Measurements from ENCODE around the gene TSHZ3. TPM values are rescaled to one million over a fixed set of nuclear protein-coding genes. Genes with fewer than 3 reads are reported as not detected.

The TSHZ3 gene
- polyA plus RNA-seq, 1 experiment = 5.1 TPM

DNA sequence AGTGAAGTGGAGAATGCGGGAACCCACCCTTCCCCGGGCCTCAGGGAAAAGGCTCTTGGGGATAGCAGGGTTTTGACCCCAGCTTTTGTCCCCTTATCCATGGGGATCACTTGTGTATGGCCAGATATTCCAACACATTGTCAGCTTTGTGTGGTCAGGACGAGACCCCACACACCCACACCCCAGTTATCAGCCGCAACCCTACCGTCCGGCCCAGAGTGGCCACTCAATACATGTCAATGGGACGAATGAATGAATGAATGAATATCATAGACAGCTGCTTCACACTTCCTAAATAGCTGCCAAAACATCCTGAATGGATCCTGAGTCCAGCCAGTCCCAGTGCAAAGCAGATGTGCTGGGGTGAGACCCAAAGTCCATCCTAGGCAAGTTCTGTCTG, 64.6 kb downstream of the TSHZ3 start:
- Histone ChIP-seq H3K36me3 (ENCODE audit: control insufficient read depth, insufficient read depth, low read length) (no peaks in the 10 kb centered on the region; the same call in 1 of the 2 replicates), H3K4me3 (ENCODE audit: low read depth, low read length) (no peak overlapping the region), H3K27me3 (ENCODE audit: control insufficient read depth, insufficient read depth, low read length) (no peaks in the 10 kb centered on the region)
- ChIA-PET CTCF (interaction anchor here (0.7 to 1.6 kb wide), 3 partner anchors 10 to 264 kb away, joined by 3 to 6 read pairs (median 3); no protein-coding TSS in a partner anchor), POLR2A (no interaction called here)
- TF ChIP-seq, protein P1, sequence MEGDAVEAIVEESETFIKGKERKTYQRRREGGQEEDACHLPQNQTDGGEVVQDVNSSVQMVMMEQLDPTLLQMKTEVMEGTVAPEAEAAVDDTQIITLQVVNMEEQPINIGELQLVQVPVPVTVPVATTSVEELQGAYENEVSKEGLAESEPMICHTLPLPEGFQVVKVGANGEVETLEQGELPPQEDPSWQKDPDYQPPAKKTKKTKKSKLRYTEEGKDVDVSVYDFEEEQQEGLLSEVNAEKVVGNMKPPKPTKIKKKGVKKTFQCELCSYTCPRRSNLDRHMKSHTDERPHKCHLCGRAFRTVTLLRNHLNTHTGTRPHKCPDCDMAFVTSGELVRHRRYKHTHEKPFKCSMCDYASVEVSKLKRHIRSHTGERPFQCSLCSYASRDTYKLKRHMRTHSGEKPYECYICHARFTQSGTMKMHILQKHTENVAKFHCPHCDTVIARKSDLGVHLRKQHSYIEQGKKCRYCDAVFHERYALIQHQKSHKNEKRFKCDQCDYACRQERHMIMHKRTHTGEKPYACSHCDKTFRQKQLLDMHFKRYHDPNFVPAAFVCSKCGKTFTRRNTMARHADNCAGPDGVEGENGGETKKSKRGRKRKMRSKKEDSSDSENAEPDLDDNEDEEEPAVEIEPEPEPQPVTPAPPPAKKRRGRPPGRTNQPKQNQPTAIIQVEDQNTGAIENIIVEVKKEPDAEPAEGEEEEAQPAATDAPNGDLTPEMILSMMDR (IDR thresholded peaks at IDR 0.05; ENCODE audit: insufficient read depth, low read depth, low read length) = no peak
- DNase-seq (ENCODE audit: low read depth) = no peak

DNA sequence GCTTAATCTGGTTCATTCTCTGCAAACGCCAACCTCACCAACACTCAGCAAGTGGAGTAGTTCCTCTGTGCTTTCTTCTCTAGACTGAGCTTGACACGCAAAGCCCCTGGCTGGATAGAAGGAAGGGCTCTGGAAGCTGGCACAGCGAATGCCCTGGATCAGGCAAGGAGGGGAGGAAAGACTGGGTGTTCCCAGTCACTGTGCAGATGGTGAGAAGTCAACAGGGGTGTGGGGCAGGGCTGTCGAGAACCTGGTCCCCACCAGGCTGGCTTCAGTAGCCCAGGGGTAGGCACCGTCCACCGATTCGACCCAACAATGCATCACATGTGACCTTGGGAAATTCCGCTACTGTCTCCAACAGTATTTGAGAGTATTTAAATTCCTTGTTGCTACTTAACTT, 65.5 kb downstream of the TSHZ3 start:
- H3K36me3 ChIP-seq (ENCODE audit: control insufficient read depth, insufficient read depth, low read length) = peaks cover 6% of the 10 kb centered on the region
- CTCF ChIA-PET = interaction anchor here (1.2 to 1.6 kb wide), 2 partner anchors 10 to 265 kb away, joined by 3 to 6 read pairs; no protein-coding TSS in a partner anchor
- POLR2A ChIA-PET = no interaction called here
- TF ChIP-seq, protein P1 (IDR thresholded peaks at IDR 0.05; ENCODE audit: insufficient read depth, low read depth, low read length) = no peak
- H3K27me3 ChIP-seq (ENCODE audit: control insufficient read depth, insufficient read depth, low read length) = no peaks in the 10 kb centered on the region
- no peak overlapping the region for H3K4me3 ChIP-seq (ENCODE audit: low read depth, low read length)
- no peak for DNase-seq (ENCODE audit: low read depth)

DNA sequence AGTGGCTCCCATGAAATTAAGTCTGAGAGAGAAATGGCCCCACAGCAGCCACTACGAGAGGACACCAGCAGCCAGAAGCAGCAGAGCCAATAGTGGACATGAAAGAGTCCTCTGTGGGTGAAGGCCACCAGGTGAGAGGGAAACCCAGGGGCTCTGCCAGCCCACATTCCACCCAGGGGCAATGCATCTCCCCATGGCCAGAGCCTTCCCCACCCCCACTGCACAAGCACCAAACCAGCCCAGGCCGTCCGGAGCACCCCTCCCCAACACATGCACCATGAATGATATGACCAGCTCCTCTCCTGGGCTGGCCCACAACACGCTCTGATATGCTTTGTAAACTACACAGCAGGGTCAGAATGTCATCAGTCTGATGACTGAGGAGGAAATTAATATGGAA, 66.9 kb downstream of the TSHZ3 start:
- ChIA-PET CTCF (no interaction called here), POLR2A (no interaction called here)
- TF ChIP-seq, protein P1 (IDR thresholded peaks at IDR 0.05; ENCODE audit: insufficient read depth, low read depth, low read length) = no peak
- H3K36me3 ChIP-seq (ENCODE audit: control insufficient read depth, insufficient read depth, low read length) = peaks cover 12% of the 10 kb centered on the region
- no peak overlapping the region for H3K4me3 ChIP-seq (ENCODE audit: low read depth, low read length)
- no peaks in the 10 kb centered on the region for H3K27me3 ChIP-seq (ENCODE audit: control insufficient read depth, insufficient read depth, low read length)
- DNase-seq (ENCODE audit: low read depth) = no peak

GRCh38 chr19:31280287-31281006, 68.8 kb downstream of the TSHZ3 start:
- ChIA-PET CTCF (interaction anchor here (1.0 kb wide), 1 partner anchor 10 kb away, joined by 3 read pairs; no protein-coding TSS in a partner anchor), POLR2A (no interaction called here)
- Histone ChIP-seq H3K36me3 (ENCODE audit: control insufficient read depth, insufficient read depth, low read length) (peaks cover 15% of the 10 kb centered on the region), H3K4me3 (ENCODE audit: low read depth, low read length) (no peak overlapping the region), H3K27me3 (ENCODE audit: control insufficient read depth, insufficient read depth, low read length) (no peaks in the 10 kb centered on the region)
- TF ChIP-seq, protein P1 (IDR thresholded peaks at IDR 0.05; ENCODE audit: insufficient read depth, low read depth, low read length) = no peak
- DNase-seq (ENCODE audit: low read depth) = no peak

DNA sequence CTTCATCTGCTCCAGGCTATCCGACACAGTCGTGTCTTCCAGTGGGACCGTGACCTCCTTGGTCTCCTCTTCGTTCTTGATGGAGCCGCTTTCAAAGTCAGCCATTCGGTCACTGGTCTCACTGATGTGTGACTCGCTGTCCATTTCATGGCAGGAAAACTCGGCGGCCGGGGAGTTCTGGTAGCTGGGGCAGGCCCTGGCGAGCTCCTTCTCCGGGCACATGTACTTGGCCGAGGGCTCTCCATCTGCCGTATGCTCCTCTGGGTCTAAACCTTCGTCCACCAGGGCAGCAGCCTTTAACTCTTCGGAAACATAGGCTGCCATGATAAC, 69.8 kb downstream of the TSHZ3 start:
- H3K4me3 ChIP-seq (ENCODE audit: low read depth, low read length) = no peak overlapping the region
- TF ChIP-seq, protein P1 (IDR thresholded peaks at IDR 0.05; ENCODE audit: insufficient read depth, low read depth, low read length) = no peak
- no peak for DNase-seq (ENCODE audit: low read depth)
- POLR2A ChIA-PET = no interaction called here
- H3K27me3 ChIP-seq (ENCODE audit: control insufficient read depth, insufficient read depth, low read length) = no peaks in the 10 kb centered on the region
- CTCF ChIA-PET = interaction anchor here (1.0 kb wide), 1 partner anchor 9 kb away, joined by 3 read pairs; no protein-coding TSS in a partner anchor
- H3K36me3 ChIP-seq (ENCODE audit: control insufficient read depth, insufficient read depth, low read length) = peaks cover 15% of the 10 kb centered on the region

Data from BJ (cell line).